Renal cortex interstitium (tissue), 15 donors: ENCODE measurements around the gene DNASE1L2. TPM values are rescaled to one million over a fixed set of nuclear protein-coding genes. Genes with fewer than 3 reads are reported as not detected.
A peak's percentile ranks its signal among the peaks of the same experiment; 100 is the strongest.

ENCODE experiments used
- DNase-seq, 11 donors: peaks; one replicate each; pipeline ENCODE4 v3.0.0-alpha.2; 2013; ENCODE audit warnings: low read depth in 9 of 11, low spot score in 4 of 11; ENCODE audit errors: extremely low read depth in 1 of 11
- long read RNA-seq, 16 experiments: transcript quantifications; one replicate each; lab custom pipeline, GENCODE V29; 2026
- polyA plus RNA-seq, 3 donors: library from polyadenylated mRNA; unstranded; fragments of 120-200 nt; gene quantifications; one replicate each; pipeline ENCODE4 v1.2.1, GENCODE V29; 2013; ENCODE audit not compliant: insufficient read length in 3 of 3

Gene DNASE1L2
- polyA plus RNA-seq, result 1 to 10 TPM in 2 of 3 donors, under 1 TPM in 1; 0.36 to 1.4 (median 1.4) TPM
- long read RNA-seq, donor 1, result 0 reads
- long read RNA-seq, donor 2, result 0 reads
- long read RNA-seq, donor 3, partial matches to known transcripts, result 281 of 281 reads
- long read RNA-seq, donor 3, other reads (novel, unspliced or antisense), result 0 of 281 reads
- long read RNA-seq, donor 4, result 0 reads
- long read RNA-seq, donor 5, result 0 reads
- long read RNA-seq, donor 6, partial matches to known transcripts, result 0 of 1 reads
- long read RNA-seq, donor 6, other reads (novel, unspliced or antisense), result 0 of 1 reads
- long read RNA-seq, donor 7, result 0 reads
- long read RNA-seq, donor 8, result 0 reads
- long read RNA-seq, donor 9, result 0 reads
- long read RNA-seq, donor 10, result 0 reads
- long read RNA-seq, donor 11, result 0 reads
- long read RNA-seq, donor 12, result 0 reads
- long read RNA-seq, donor 13, result 0 reads
- long read RNA-seq, donor 14, result 0 reads
- long read RNA-seq, donor 15, result 0 reads
- long read RNA-seq, donor 16, result 0 reads

GRCh38 chr16:2236337-2237101 lies at the start of gene DNASE1L2:
Gene DNASE1L2, plus strand, starts transcription at chr16:2236444. Its CDS starts 373 bp downstream, at chr16:2236817.
- no peak for DNase-seq

GRCh38 chr16:2186505-2186904 lies 49.7 kb upstream of the DNASE1L2 start:
- no peak for DNase-seq

DNA sequence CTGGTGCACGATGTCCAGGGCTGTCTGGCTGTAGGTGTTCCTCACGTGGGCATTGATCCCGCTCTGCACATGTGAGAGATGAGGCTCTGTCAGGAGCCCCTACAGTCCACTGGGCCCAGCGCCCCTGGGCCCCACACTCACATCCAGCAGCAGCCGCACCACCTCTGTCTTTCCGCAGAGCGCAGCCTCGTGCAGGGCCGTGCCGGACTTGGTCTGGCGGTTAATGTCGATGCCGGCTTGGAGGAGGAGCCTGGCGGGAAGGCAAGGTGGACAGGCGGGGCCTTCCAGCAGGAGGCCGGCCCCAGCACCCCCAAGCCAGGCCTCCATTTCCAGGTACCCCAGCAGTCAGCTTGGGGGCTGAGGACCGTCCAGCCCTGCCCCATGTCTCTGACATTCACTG lies 49.0 kb upstream of the DNASE1L2 start:
- no peak for DNase-seq

GRCh38 chr16:2188395-2188794 lies 47.8 kb upstream of the DNASE1L2 start:
- DNase-seq, result no peak

GRCh38 chr16:2189252-2189893 lies 46.9 kb upstream of the DNASE1L2 start:
- DNase-seq, result no peak

DNA sequence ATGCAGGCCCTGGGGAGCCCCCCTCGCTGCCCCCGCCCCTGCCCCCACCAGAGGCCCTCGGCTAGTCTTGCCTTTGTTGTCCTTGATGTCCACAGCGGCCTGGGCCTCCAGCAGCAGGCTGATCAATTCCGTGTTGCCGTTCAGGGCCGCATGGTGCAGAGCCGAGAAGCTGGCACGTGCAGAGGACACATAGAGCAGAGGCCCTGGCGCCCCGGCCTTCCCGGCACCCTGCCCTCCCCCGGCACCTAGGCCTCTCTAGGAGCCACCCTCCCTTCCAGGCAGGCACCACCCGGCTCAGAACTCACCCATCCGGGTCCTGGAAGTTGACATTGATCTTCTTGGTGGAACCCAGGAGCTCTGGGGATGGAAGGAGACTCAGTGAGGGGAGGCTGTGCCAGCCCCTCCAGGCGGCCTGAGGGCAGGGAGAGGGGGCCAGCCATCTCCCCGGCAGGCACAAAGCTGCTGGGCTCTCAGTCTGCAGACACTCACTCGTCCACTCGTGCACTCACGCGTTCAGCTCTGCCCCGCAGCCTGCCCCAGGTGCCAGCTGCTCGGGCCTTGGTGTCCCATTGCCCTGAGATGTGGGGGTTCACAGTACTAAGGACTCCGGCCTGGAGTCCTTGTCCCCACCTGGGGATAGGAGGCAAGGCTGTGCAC lies 46.1 kb upstream of the DNASE1L2 start:
- no peak for DNase-seq

DNA sequence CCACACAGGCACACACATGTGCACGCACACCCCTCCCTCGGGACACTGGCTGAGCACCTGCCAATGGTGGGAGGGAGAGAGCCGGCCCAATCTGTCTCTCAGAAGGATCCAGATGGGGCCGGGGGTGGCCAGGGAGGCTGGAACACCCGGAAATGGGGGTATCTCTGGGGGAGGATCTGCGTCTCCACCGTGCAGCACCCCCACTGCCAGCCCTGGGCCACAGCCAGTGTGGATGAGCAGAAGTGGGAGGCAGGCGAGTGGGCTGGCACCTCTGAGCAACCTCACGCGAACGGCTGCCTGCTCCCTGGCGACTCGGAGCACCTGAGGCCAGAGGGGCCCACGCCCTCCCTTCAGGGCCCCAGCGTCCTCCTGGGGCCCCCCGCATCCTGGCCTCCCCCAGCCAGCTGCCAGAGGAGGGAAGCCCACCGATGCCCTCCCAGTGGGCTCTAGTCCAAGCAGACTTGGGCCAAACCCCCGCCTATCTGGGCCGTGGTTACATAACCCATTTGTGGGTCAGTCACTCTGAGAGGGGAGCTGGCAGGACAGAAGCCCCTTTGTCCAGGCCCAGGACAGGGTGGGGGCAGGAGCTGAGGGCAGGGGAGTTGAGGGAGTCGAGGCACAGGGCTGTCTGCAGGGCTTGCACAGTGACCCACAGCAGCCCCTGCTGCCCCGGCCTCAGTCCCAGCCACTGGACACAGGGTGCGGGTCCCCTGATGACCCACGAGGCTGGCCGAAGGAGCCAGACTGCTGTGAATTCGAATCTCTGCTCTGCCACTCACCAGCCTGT lies 45.4 kb upstream of the DNASE1L2 start:
- DNase-seq, result no peak

DNA sequence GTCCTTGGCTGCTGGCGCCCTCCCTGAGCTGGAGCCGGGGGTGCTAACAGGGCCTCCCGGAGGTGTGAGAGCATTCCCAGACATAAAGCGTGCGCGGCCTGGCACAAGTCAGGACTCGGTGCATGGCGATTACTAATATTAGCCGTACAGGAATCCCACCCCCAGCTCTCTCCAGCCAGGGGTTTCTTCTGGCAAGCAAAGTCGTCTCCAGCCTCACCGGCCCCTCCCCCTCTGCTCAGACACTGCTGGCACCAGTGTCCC lies 44.9 kb upstream of the DNASE1L2 start:
- DNase-seq, result no peak

DNA sequence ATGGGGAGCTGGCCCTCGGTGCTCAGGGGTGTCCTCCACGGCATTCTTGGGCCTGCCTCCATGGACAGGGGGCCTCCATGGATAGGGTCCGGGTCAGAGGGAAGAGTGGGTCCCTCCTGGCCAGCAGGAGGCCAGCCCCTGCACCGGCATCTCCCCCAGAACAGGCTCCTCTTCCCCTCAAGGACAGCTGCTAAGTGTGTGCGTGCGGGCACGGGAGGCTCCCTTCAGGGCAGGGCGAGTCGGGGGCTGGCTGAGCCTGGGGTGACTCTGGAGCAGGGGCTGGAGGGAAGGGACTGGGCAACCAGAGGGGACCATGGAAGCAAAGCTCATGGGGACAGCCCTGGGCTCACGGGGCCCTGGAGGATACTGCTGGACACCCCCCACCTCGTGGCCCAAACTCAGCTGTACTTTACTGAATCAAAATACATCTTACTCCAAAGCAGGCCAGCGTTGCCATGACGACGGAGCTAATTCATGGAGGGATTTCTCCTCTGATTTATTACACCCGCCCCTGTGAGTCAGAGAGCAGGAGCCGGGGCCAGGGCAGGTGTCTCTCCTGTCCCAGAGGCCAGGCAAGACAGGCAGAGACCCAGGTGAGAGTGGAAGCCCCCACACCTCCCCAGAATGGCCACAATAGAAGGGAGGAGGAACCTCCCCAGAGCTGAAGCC lies 41.9 kb upstream of the DNASE1L2 start:
- peak in 2 of 11 donors; percentile 27 to 43 for DNase-seq

GRCh38 chr16:2194852-2195321 lies 41.4 kb upstream of the DNASE1L2 start:
- DNase-seq, result peak in 3 of 11 donors; percentile 32 to 52 (median 39)

DNA sequence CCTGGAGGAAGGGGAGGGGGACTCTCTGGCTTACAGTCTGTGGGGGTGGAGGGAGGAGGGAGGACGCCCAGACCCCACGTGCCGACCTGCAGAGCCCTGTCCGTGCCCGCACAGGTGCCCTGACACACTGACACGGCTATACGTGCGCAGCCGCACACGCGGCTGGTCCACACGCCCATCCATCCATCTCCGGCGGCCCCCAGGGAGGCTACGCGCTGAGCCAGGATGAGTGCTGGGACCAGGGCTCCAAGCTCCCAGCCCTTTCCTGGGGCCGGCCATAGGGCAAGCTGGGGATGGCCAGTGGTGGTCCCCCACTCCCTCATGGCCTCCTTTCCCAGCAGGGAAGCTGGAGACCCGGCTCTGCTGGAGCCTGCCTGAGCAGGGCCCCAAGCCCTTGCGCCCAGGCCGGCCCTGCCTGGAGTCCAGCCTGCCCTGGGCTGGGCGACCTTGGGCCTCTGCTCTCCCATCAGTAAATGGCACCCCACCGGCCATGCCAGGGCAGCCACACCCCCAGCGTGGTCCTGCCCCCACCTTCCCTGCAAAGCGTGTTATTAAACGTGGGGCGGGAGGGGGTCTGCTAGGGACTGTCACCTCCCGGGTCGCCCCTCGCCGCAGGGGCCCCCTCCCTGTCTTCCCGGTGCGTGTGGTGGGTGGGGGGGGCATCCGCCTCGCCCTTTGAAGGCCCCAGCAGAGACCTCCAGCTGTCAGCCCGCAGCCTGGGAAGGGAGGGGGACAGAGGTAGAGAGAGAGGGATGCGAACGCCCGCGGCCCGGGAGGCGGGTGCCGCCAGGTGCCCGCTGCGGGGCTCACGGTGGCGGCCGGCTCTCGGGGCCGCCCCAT lies 40.7 kb upstream of the DNASE1L2 start:
- no peak for DNase-seq

GRCh38 chr16:2196162-2196980 lies 39.9 kb upstream of the DNASE1L2 start, which contains the start of gene CASKIN1:
Gene CASKIN1, minus strand, starts transcription at chr16:2196605. Its CDS starts 173 bp downstream, at chr16:2196432.
- no peak for DNase-seq

GRCh38 chr16:2196981-2197511 lies 39.2 kb upstream of the DNASE1L2 start:
- DNase-seq, result no peak

GRCh38 chr16:2197765-2198164 lies 38.5 kb upstream of the DNASE1L2 start:
- DNase-seq, result no peak

DNA sequence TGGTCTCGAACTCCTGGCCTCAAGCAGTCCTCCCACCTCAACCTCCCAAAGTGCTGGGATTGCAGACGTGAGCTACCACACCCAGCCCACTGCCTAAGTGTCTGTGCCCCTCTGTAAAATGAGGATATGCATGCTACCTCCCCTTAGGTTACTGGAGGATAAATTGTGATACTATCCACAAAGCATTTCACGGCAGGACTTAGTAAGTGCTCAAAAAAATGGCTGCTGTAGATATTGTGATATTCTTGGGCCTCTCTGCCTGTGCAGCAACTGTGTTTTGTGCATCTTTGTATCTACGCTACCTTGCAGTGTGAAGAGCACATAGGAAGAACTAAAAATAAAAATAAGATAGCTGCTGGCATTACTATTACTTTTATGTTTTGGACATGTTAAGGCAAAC lies 38.0 kb upstream of the DNASE1L2 start:
- DNase-seq, result no peak

DNA sequence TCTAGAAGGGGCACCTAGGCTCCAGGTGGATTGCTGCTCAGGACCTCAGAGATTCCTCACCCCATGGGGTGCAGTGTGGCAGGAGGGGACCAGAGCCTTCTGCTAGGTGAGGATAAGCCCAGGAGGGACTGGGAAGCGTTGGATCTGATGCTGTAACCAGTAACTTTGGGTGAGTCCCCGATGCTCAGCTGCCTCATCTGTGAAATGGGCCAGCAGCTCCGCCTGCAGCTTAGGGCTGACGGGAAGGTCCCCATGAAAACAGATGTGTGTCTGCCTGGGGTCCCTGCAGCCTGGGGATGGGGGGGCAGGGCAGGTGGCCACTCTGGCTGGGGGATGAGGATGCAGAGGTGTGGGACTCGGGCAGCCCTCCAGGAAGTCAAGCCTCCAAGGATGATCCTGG lies 37.1 kb upstream of the DNASE1L2 start:
- DNase-seq, result no peak
